ENCODE measurements around the gene BTN2A1. TPM values are rescaled to one million over a fixed set of nuclear protein-coding genes. Genes with fewer than 3 reads are reported as not detected.
"Not testable (repeated sequence)": the region's sequence is repeated elsewhere in the genome, so short reads cannot be mapped to it uniquely, and the experiment has no call there.

The BTN2A1 gene
- 21.3 and 22.9 TPM in 2 replicates for total RNA-seq (2014; rRNA removed)
- 20.0 TPM for polyA plus RNA-seq (2012)

DNA sequence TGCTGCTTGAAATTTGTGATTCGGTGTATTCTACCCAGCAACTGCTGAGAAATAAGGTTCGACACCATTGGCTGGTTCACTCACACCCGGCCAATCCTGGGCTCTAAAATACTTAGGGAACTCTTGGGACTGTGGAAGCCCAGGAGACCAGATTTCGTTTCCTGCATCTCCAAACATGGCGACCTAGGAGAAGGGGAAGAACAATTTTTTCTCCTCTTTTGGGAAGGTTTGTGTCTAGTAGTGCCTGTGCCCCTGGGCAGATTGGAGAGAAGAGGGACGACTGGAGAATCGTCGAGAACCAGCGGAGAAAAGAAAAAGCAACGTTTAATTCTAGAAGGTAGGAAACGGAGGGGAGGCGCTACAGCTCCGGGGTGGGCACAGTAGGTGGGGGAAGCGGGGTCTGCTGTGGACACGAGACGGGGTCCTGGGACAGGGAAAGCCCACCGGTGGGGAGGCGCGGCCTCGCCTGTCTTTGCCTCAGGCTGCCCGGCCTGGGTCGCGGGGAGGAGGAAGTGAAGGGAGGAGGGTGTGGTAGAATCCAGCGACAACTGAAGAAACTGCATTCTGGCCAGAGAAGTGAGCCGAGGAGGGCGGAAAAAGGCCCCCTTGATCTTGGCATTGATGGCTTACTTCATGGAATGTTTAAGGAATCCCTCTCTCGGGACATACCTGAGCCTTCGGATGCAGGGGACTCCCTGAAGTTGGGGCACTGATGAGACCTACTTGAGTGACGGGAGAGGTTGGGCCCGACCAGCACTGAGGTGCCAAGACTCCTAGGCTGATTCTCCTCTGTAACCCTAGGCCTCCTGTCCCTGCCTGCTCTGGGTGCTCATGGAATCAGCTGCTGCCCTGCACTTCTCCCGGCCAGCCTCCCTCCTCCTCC is at the start of gene BTN2A1:
Gene BTN2A1 (plus strand): TSS at position 150 of the 883 bp plus-strand sequence. CDS start 682 bp downstream, at position 832.
- peak; percentile 93 for DNase-seq (ENCODE audit: low read depth)

DNA sequence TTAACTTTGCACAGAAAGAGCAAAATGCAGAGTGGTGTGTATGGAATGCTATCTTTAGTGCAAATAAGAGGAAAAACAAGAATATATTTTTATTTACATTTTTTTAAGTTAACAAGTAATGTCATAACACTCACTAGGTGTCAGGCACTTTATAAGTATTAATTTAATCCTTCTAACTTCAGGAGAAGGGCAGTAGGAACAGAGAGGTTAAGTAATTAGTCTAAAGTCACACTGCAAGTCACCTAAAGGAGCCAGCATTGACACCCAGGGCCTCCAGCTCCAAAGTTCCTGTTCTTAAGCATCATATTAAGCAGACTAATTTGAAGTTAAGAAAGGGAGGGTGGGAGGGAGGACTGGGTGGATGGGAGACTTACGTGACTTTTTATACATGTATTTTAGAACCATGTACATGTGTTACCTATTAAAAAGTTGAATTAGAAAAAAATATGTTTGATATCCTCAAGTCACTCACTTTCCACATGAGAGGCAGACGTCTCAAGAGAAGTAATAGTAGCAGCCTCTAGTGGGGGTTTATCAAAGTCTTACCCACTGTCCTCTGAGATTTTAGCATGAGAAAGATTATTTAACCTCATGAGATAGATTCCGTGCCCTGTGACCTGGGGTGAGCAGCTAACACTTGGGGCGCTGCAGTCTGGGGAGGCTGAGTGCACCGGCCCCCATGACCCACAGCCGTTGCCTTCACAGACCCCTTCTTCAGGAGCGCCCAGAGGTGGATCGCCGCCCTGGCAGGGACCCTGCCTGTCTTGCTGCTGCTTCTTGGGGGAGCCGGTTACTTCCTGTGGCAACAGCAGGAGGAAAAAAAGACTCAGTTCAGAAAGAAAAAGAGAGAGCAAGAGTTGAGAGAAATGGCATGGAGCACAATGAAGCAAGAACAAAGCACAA is 48.7 kb upstream of the BTN2A1 start:
- no peak for DNase-seq (ENCODE audit: low read depth)

DNA sequence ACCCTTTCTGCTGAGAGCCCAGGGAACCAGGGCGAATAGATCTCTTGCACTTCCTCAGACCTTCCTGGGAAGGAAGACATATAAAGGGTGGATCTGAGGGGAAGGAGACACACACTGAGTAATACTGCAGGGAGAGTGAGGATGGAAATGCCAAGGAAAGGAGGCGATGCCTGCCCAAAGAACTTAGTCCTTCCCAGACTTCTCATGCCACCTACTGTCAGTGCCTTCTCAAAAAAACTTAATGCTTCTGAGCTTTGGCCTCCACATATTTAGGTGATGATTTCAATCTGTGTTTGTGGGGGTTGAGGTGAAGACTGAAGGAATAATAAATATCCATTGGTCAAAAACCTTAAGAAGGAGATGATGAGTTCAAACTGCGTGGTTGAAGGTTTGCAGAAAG is 46.0 kb upstream of the BTN2A1 start:
- DNase-seq (ENCODE audit: low read depth) = no peak

DNA sequence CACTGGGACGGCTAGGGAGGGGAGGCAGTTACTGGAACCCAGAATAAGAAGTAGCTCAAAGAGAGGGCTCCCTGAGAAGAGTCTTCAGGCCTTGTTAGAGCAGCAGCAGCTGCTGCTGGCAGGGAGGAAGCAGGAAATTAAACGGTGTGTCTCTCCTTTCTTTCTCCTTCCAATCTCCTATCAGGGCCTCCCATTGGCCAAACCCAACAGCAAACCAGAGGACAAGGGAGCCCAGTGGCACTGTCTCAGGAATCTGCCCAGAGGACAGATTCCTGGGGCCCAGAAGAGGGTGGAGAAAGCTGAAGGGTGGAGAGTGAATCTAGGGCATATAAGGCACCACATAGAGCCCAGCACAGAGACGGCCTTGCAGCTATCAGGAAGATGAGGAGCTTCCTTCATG is 45.5 kb upstream of the BTN2A1 start:
- DNase-seq (ENCODE audit: low read depth) = no peak

DNA sequence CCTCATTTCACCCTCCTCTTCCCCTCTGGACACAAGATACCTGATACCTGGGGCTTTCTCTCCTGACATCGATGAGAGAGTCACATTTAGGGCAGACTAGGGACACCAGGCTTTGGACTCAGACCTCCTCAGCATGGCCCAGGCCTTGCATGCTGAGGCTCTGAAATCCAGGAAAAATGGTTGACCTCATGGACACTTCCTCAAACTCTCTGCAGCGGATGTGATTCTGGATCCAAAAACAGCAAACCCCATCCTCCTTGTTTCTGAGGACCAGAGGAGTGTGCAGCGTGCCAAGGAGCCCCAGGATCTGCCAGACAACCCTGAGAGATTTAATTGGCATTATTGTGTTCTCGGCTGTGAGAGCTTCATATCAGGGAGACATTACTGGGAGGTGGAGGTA is 44.8 kb upstream of the BTN2A1 start:
- DNase-seq (ENCODE audit: low read depth) = no peak

DNA sequence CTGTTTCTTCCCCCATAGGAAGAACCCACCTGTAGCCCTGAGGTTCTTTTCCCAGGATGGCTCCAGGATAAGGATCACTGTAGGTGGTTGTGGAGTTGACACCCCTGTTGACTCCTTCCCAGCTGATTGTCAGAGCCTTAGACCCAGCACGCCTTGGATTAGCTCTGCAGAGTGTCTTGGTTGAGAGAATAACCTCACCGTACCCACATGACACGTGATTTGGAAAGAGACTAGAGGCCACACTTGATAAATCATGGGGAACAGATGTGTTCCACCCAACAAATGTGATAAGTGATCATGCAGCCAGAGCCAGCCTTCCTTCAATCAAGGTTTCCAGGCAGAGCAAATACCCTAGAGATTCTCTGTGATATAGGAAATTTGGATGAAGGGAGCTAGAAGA is 43.5 kb upstream of the BTN2A1 start:
- DNase-seq (ENCODE audit: low read depth) = no peak

DNA sequence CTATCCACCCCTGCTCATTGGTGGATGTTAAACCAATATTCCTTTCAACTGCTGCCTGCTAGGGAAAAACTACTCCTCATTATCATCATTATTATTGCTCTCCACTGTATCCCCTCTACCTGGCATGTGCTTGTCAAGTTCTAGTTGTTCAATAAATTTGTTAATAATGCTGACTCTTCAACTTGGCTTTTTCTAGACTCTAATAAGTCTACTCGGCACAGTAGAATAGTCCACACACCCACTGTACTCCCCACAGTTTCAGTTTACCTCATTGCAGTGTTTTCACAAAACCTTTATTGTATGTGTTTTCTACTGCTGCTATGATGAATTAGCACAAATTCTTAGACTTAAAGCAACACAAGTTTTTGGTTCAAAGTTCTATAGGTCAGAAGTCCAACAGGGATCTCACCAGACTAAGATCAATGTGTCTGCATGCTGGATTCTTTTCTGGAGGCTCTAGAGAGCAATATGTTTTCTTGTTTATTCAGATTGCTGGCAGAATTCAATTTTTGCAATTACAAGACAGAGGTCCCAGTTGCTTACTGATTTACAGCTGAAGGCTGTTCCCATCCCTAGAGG is 42.6 kb upstream of the BTN2A1 start:
- no peak for DNase-seq (ENCODE audit: low read depth)

DNA sequence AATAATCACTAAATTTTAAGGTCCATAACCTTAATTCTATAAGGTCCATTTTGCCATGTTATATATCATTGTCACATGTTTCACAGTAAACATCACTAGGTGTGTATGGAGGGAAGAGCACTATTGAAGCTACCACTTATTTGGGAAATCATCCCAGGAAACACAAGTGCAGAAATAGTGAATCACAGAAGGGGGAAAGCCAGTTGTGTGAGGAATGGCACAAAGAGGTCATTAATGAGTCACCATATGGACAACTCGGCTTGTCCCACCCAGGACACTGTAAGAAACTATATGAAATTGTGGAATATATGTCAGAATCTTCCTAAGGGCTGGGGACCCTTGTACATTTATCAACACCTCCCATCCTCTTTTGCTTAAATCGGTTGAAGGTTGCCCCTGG is 42.0 kb upstream of the BTN2A1 start:
- peak; percentile 29 for DNase-seq (ENCODE audit: low read depth)

DNA sequence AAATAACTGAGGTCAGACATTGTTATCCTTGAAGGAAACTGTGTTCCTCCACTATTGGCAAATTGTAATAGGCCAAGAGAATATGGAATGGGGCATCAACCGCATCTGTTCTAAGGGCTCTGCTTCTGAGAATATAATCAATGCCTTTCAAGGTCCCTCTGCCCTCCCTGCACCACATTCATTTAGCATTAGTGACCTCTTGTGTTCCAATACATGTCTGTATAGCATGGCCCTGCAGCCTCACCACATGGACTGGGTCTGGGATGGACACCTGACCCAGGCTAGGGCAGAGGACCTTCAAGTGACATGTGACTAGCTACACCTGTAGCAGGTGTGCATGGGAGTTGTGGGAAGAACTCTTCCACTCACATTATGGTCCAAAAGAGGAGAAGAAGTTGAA is 41.5 kb upstream of the BTN2A1 start:
- no peak for DNase-seq (ENCODE audit: low read depth)

DNA sequence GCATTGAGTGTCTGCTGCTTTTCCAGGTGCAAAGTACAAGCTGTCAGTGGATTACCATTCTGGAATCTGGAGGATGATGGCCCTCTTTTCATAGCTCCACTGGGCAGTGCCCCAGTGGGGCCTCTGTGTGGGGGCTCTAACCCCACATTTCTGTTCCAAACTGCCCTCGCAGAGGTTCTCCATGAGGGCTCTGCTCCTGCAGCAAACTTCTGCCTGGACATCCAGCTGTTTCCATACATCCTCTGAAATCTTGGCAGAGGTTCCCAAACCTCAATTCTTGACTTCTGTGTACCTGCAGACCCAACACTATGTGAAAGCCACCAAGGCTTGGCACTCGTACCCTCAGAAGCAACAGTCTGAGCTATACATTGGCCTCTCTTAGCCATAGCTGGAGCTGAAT is 39.7 kb upstream of the BTN2A1 start:
- not testable (repeated sequence) for DNase-seq (ENCODE audit: low read depth)

DNA sequence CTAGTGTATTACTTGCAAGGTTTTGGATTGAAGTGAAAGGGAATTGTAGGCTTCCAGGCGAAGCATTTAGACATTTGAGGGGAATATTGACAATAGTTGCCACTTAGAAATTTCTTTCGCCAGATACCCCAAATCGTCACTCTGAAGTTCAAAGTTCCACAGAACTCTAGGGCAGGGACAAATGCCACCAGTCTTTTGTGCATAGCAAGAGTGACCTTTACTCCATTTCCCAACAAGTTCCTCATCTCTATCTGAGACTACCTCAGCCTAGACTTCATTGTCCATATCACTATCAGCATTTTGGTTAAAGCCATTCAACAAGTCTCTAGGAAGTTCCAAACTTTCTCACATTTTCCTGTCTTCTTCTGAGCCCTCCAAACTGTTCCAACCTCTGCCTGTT is 39.0 kb upstream of the BTN2A1 start:
- not testable (repeated sequence) for DNase-seq (ENCODE audit: low read depth)

DNA sequence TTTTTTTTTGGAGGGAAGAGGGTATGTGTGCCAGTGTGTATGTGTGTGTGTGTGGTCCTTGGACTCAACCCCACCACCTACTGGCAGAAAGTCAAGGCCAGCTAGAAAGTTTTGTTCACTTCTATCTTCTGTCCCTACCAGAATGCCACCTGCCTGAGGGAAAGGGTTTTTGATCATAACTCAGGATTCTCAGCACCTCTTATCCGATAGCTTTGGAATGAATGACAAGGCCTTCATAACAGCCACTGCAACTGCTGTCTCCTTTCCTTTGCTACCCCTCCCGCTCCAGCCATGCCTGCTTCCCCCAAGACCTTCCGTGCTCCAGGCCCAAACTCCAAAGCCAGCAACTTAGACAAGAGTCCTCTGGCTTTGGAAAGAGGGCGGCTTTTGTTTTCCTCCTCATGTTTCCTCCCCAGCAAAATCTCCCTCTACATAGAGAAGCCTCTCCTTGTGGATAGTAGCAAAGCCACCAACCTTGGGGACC is 37.0 kb upstream of the BTN2A1 start:
- DNase-seq (ENCODE audit: low read depth) = peak; percentile 71

DNA sequence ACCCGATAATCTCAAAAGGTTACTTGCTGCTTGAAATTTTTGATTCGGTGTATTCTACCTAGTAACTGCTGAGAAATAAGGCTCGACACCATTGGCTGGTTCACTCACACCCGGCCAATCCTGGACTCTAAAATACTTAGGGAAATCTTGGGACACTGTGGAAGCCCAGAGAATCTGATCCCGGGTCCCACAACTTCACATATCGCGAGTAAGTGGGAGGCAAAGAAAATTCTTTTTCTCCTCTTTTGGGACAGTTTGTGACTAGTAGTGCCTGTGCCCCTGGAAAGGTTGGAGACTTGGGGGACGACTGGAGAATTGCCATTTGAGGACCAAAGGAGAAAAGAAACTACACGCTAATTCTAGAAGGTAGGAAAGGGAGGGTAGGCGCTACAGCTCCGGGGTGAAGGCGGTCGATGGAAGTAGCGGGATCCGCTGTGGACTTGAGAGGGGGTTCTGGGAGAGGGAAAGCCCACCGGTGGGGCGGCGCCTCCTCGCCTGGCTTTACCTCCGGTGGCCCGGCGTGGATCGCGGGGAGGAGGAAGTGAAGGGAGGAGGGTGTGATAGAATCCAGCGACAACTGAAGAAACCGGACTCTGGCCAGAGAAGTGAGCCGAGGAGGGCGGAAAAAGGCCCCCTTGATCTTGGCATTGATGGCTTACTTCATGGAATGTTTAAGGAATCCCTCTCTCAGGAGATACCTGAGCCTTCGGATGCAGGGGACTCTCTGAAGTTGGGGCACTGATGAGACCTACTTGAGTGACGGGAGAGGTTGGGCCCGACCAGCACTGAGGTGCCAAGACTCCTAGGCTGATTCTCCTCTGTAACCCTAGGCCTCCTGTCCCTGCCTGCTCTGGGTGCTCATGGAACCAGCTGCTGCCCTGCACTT is 36.3 kb upstream of the BTN2A1 start:
- peak; percentile 93 for DNase-seq (ENCODE audit: low read depth)

DNA sequence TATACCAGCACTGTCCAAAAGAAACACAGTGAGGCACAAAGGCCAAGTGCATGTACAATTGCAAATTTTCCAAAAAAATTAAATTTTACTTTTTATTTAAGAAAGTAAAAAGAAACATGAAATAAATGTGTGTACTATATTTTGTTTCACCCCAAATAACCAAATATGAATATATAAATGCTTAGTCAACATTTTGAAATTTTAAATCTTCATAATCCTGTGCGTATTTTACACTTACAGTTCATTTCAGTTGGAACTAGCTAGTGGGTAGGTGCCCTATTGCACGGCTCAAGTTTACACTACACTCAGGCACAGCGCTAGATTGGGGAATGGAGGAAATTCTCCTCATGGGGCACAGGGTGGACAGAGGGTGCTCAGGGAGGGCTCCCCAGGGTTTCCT is 35.4 kb upstream of the BTN2A1 start:
- no peak for DNase-seq (ENCODE audit: low read depth)

DNA sequence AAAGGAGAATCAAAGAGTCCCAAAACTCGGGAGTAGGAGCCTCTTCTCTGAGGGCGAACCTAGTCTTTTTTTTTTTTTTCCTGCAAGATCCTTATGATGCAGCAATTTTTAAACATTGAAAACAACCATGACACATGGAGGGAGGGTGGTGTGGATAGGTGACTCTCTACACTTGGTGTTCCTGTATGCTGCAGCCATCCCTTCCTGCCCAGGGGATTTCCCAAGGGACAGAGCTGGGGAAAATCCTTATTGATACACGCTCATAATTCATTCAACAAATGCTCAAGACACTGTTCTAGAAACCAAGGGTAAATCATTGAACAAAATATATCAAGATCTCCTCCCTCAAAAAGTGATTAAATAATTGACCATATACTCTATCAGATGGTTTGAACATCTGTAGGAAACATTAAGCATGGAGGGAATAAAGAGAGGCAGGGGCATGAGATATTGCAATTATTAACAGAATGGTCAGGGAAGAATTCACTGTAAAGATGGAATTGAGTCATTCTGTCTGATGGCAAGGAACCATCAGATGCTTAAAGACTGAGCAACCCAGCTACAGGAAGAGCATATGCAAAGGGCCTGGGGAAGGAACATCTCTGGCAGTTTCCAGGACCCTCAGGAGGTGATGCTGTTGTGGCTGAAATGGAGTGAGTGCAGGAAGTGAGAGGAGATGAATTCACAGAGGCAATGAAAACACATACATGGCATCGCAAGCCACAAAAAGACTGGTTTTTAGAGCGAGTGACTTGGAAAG is 30.9 kb upstream of the BTN2A1 start:
- no peak for DNase-seq (ENCODE audit: low read depth)

DNA sequence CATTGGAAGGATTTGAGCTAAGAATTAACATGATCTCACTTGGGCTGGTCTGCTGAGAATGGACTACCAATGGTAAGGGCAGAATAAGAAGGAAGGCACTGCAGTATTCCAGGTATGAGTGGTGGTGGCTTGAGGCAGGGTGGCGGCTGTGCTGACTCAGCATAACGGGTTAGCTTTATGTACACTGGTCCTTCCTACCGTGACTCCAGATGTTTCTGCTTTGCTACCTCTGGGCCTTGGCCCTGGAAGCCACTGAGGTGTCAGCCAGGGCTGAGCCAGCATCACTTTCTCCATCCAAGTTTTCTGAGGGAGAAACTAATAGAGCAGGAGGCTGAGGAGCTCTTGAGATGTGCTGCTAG is 30.3 kb upstream of the BTN2A1 start:
- DNase-seq (ENCODE audit: low read depth) = no peak

DNA sequence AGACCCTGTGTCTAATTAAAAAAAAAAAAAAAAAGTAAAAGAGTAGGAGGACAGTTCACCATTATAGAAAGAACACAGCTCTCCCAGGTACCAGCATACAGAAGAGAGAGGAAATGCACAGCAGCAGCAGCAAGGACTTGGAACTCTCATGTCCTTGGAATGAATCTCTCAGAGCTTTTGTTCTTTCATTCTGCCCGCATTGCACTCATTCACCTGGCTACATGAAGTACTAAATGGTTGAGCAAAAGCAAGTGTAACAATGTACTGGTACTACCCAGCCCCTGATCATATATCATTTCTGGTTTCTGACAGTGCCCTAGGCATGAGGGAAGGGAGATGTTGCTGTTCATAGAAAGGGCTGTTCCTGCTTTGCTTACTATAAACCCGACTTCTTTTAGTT is 29.5 kb upstream of the BTN2A1 start:
- DNase-seq (ENCODE audit: low read depth) = no peak

DNA sequence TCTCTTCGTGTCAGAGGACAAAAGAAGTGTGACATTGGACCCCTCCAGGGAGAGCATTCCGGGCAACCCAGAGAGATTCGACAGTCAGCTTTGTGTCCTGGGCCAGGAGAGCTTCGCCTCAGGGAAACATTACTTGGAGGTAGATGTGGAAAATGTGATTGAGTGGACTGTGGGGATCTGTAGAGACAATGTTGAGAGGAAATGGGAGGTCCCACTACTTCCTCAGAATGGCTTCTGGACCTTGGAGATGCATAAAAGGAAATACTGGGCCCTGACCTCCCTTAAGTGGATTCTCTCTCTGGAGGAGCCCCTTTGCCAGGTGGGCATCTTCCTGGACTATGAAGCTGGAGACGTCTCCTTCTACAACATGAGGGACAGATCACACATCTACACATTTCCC is 27.0 kb upstream of the BTN2A1 start:
- no peak for DNase-seq (ENCODE audit: low read depth)

DNA sequence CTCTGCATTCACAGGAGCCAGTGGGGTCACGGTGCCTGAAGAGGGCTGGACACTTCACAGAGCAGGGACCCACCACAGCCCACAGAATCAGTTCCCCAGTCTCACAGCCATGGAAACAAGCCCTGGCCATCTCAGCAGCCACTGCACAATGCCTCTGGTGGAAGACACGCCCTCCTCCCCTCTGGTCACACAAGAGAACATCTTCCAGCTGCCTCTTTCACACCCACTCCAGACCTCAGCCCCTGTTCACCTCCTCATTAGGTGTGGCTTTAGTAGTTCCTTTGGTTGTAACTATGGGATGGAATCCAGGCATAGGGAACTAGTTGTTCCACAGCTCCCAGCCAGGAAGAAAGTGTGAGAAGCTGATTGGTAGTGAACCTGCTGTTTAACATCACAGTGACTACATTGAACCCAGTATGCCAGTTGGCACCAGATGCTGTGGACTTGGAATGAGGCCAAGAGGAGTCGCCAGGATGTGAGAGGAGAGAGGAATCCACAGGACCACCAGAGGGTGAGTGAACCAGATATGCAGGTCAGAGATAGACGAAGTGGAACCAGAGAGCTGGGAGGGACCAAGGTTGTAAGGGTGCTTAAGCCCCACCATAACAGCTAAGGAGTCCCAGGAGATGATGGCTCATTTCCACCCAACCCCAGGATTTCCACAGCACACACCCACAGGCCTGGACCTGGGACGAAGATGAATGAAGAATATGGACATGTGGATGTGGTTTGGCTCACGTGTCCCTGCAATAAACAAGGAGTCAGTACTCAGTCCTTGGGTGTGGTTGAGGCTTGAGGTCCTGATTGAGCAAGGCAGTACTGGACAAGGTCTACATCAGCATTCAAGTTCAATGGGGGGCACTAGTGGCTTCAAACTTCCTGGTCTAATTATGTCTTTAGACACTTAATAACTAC is 26.2 kb upstream of the BTN2A1 start:
- DNase-seq (ENCODE audit: low read depth) = peak; percentile 63

All from LHCN-M2 (cell line).